GM21825 (cell line): ENCODE data around the gene RNF146.
"Not testable (repeated sequence)": the region's sequence is repeated elsewhere in the genome, so short reads cannot be mapped to it uniquely, and the experiment has no call there.

Experiments used
- ATAC-seq: cut with Tn5 transposase; IDR thresholded peaks from one replicate; pipeline ENCODE4 v1.9.1; 2021; ENCODE audit warnings: mild to moderate bottlenecking, moderate library complexity; ENCODE audit not compliant: unreplicated experiment

RNF146 gene

DNA sequence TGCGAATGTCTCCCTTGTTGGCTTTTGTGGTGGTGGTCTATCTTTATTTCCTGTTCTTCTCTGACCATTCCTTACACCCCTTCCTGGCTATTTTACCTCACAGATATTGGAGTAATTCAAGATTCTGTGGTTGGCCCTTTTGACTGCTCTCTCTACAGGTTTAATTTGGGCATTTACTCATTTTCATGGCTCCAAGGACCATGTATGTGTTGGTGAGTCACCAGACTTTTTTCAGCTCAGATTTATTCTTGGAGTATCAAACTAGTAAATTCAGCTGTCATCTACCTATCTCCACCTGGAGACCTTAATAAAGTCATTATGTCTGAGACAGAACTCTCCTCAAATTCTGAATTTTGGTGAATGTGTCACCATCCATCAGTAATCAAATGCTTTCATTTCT lies 15.5 kb downstream of the RNF146 start:
- ATAC-seq, result no peak

DNA sequence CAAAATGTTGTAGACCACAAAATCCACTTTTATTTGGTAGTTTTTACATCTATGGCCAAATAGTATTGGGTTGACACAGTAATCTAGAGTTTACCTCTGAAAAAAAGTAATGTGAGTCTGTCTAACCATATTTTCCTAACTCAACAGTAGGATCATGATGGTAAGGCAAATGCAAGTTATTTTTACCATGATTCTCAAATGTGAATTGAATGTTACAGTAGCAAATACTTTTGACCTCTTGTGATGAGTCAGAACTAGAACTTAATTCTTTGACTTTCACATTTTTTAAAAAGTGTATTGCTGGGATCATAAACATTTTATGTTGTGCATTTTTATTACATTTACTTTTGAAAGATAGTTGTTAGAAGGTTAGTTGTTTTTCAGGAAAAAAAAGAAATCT lies 22.0 kb downstream of the RNF146 start:
- no peak for ATAC-seq

DNA sequence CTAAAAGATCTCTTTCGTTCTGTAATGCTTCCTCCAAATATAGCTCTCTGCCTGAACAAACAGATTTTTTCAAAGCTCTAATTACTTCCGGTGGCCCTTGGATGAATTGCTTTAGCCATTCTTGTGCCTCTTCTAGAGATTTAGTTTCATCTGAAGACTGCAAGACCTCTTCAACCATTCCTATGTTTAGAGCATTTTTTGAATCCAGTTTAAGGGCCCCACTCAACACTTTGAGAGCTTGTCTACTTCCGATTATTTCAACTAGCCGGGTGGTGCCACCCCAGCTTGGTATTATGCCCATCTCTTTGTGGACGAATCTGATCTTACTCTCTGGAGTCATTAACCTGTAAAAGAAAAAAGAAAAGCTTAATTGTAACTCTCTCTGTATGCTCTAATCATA lies 23.3 kb downstream of the RNF146 start:
- no peak for ATAC-seq

DNA sequence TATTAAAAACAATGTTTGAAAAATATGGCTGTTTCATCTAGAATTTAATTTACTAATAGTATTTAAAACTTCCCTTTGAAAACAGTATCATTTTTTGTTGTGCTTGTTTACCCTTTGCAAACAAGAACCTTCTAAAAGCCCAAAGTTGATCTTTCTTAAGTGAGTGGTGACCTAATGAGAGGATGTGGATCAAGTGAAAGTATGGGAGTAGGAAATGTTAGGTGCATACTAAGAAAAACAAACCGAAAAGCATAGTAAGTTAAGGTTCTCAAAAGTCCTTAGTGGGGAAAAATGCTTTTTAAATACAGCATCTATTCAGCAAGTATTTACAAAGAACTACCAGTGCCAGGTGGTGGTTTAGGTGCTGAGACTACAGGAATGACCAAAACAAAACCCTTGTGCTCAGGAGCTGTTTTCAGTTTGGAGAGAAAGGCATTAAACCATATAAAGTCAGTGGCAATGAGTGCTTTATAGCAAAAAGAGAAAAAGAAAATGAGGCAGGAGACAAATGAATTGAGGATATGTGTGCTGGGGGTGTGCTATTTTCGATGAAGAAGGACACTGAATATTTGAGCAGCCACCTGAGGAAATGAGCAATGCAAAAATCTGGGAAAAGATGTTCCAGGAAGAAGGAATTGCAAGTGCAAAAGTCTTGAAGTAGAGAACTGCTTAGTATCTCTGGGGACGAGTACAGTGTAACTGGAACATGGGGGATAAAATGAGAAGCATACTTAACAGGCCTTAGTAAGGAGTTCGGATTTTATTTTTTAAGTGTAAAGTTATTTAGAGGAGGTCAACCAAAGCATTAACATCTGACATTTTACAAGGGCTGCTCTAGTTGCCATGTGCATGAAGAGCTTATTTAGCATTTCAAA lies 24.0 kb downstream of the RNF146 start:
- peak; percentile 1 for ATAC-seq

DNA sequence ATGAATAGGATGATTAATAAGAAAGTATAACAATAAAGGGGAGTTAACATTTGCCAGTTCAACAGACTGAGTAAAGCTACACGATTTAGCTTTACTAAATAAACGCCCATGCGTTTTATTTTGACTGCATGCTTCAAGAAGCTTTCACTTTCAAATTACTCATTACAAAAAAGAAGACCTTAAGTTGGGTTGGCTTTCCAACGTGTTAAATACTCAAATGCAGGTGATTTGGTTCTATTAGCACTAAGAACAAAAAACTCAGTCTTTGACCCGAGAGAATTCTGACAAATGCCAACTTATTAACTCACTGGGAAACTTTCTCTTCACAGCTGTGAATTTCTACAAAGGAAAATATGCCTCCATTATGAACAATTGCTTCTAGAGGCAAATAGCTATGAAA lies 24.8 kb downstream of the RNF146 start:
- ATAC-seq, result peak; percentile 86

DNA sequence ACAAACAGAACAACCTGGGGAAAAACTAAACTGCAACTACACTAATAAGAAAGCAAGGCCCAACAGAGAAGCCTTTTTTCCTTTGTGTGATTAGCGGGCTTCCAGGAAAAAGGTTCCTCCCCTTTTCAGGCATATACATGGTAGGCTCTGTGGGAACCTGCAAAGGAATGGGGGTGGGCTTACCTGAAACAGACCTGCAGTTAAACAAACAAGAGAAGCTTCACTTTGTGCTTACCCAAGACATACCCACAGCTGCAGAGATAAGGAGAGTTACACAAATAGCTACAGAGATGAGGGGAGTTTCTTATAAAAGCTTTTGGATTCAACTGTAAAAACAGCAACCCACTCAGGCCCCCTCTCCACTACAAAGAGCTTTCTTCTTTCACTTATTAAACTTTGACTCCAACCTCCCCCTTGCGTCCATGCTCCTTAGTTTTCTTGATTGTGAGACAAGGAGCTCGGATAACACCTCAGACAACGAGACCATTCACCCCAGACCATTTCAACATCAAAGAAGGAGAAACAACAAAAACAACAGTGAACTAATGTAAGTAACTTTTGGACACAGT lies 30.9 kb downstream of the RNF146 start:
- no peak for ATAC-seq

DNA sequence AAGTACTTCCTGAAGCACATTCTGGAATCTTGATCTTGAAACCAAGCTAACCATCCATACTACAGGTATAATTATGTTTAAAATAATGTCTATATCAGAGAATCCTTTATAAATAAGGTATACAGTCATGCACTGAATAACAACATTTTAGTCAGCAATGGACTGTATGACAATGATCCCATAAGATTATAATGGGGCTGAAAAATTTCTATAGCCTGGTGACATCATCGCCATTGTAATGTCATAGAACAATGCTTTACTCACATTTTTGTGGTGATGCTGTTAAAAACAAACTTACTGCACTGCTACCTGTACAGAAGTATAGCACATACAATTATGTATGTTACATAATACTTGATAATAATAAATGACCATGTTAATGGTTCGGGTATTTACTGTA lies 31.8 kb downstream of the RNF146 start:
- ATAC-seq, result no peak

DNA sequence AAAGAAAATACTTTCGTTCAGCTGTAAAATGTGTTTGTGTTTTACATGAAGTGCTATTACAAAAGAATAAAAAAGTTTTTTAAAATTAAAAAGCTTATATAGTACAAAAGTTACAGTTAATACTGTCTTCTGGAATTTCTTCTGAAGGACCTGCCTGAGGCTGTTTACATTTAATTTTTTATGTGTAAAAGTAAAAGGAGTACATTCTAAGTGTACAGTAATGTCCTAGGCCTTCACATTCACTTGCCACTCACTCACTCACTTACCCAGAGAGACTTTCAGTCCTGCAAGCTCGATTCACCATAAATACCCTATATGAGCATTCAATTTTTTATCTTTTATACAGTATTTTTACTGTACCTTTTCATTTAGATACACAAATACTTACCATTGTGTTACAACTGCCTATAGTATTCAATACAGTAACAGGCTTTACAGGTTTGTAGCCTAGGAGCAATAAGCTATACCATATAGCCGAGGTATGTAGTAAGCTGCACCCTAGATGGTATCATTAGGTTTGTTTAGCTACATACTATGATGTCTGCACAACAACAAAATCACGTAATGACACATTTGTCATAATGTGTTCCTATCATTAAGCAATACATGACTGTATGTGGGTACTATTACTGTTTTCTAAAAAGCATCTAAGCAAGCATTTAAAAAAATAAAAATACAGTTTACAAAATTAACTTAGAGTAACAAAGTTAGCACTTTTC lies 33.0 kb downstream of the RNF146 start:
- ATAC-seq, result no peak

DNA sequence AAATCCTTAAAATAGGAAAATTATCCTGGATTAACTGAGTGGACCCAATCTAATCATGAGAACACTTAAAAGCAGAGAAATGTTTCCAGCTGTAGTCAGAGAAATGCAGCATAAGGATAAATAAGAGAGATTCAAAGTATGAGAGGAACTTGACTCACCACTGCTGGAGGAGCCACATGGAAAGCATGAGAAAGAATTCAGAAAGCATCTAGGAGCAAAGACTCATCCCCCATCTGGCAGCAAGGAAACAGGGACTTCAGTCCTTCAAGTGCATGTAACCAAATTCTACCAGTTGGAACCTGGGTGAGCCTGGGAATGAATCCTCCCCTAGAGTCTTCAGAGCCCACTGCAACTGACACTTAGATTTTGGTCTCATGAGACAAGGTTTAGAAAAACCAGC lies 33.7 kb downstream of the RNF146 start:
- no peak for ATAC-seq

DNA sequence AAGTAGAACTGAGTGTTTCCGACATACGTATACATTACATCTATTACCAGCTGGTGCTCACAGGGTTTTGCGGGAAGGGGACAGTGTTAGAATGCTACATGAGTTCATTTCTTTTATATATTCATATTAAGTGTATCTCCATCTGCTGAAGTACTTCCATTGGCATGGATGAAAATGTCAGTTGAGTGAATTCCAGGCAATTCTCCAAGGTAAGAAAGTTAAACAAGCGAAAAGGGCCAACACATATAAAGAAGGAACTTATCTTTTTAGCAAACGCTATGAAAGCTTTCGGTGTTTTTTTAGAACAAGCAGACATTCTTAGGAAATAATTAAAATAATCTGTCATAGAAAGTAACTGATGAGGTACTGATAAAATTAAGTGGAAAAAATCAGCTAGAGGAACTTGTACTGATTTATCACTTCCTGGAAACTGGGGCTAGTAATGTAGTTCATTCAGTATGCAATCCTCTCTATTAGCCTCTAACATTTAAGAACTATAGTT lies 34.6 kb downstream of the RNF146 start:
- ATAC-seq, result no peak

DNA sequence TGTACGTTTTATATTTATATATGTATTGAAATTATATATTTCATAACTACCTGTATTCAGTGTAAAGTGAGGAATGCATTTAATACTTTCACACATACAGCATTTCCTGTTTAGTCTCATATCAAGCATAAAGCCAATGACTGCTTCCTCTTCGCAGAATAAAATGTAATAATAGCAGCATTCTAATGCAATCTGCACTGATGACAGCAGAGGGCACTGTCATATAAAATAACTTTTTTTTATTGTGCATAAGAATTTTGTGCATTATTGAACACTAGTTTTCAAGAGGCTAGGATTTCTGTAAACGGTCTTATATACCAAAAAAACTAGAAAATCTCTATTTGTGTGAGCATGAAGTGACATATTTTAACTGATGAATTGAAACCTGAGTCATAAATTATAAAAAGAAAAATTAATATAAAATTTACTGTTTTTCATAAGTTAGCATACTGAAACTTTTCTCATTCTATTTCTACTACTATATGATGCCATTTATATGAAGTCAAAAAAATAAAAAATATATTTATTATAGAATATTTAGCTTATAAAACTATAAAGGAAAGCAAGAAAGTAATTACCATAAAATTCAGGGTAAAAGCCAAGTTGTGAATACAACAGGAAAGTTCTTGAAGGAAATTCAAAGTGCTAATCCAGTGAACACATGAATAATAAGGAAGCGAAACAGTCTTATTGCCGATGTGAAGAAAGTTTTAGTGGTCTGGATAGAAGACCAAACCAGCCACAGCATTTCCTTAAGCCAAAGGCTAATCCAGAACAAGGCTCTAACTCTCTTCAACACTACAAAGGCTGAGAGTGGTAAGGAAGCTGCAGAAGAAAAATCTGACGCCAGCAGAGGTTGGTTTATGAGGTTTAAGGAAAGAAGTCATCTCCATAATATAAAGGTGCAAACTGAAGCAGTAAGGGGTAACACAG lies 36.3 kb downstream of the RNF146 start:
- ATAC-seq, result peak; percentile 82

DNA sequence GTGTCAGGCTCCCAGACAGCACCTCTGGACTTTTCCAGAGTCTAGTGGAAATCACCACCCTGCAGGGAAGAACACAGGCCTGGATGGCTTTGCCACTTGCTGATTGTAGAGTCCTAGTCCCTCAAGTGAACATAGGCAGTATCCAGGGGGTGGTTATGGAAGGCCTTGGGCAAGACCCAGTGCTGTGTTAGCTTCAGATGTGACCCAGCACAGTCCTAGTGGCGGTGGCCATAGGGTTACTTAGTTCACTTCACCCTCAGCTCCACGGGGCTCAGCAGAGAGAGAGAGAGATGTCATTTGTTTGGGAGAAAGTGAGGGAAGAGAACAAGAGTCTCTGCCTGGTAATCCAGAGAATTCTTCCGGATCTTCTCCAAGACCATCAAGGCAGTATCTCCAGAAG lies 37.3 kb downstream of the RNF146 start:
- ATAC-seq, result no peak

DNA sequence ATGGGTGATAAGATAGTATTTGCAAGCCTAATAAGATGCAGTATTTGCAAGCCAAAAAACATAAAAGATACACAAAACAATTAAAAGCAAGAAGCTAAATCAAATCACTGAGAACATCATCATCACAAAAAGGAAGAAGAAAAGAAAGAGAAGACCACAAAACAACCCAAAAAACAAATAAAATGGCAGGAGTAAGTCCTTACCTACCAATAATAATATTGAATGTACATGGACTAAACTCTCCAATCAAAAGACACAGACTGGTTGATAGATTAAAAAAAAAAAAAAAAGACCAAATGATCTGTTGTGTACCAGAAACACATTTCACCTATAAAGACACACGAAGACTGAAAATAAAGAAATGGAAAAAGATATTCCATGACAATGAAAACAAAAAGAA lies 39.1 kb downstream of the RNF146 start:
- ATAC-seq, result no peak

DNA sequence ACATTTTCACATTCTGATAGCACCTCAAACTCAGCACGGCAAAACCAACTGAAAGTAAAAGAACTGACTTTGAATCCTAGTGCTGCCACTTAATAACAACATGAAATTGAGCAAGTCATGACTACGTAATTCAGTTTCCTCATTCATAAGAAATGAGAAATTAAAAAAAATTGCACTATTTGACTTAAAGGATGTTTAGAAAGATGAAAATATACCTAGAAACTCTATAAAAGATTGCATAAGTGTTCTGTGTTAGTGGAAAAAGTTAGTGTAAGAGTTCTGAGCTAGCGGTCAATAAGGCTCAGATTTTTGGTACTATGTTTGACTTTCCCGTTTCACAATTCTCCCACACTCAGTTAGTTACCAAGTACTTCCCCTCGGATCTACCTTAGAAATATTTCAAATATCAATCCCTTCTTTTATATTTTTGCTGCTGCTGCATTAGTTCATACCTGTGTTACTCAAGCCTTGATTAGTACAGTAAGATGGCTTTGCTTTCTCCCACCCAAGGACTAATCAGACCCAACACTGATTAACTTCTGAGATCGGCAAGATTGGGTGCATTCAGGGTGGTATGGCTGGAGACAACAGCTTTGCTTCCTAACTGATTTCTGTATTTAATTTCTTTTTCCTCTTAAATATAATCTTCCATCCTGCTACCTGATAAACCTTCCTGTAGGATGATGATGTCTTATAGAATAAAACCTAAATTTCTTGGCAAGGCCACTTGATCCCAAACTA lies 50.9 kb downstream of the RNF146 start:
- ATAC-seq, result no peak

DNA sequence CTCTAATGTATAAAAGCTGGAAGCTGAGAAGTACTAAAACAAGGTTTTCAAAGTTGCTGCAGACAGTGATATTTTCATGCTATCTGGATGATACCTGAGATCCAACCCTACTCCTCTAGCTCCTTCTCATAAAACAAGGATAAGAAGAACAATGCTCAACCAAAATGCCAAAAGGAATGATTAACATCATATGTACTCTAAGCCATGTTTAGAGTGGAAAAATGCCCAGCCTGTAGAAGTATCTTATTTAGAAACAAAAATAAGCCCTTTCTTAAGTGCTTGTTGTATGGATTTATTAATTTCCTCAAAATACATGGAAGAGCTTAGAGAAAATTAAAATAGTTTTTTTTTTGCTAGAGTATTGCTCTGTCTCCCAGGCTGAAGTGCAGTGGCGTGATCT lies 53.0 kb downstream of the RNF146 start:
- no peak for ATAC-seq

DNA sequence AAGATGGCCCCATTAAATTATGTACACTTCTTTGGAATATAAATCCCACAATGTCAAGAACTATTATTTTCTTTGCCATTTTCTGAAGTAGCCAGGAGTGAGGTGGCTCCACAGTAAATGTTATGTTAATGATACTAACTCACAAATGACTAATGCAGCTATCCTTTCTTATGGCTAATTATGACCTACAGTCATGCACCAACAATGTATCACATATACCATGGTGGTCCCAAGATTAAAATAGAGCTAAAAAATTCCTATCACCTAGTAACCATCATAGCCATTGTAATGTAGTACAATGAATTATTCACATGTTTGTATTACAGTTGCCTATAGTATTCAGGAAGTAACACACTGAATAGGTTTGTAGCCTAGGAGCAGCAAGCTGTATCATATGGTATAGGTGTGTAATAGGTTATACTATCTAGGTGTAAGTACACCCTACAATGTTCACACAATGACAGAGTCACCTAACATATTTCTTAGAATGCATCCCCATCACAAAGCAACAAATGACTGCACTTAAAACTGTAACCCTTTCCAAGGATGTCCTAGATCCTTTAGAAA lies 61.5 kb downstream of the RNF146 start:
- ATAC-seq, result no peak

DNA sequence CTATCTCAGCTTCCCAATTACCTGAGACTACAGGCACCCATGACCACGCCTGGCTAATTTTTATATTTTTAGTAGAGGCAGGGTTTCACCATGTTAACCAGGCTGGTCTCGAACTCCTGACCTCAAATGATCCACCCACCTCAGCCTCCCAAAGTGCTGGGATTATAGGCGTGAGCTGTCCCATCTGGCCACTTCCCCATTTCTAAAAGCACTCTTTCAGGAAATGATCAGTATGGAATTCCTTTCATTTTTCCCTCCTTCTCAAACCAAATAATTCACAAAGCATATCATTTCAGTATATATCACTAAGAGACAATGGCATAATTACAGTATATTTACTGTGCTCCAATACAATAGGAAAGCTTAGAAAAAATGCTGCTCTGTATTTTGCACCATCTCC lies 64.6 kb downstream of the RNF146 start:
- ATAC-seq, result not testable (repeated sequence)

DNA sequence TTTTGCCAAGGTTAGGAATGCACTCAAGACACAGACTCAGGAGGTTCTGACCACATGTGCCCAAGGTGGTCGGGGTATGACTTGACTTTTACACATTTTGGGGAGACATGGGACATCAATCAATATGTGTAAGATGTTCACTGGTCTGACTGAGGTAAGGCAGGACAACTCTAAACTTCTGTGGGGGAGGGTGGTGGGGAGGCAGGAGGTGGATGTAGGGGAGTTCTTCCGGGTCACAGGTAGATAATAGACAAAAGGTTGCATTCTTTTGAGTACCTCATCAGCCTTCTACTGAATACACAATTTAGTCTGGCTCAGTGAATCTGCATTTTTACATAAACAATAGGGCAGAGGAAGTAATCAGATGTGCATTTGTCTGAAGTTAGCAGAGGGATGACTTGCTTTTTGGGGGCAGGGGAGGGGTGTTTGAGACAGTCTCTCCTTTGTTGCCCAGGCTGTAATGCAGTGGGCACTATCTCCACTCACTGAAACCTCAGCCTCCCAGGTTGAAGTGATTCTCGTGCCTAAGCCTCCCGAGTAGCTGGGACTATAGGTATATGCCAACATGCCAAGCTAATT lies 65.8 kb downstream of the RNF146 start:
- no peak for ATAC-seq
